B cell (primary cell): ENCODE data around the gene PTPRF.

Experiments used
- CTCF ChIP-seq: fragments of 200-600 bp; IDR thresholded peaks from one replicate; pipeline ENCODE4 v1.8.0; 2022; ENCODE audit warnings: antibody characterized with exemption, mild to moderate bottlenecking
- EZH2 ChIP-seq: IDR thresholded peaks from 2 replicates; pipeline ENCODE4 v1.6.1; 2012; ENCODE audit warnings: borderline replicate concordance, low read depth, mild to moderate bottlenecking, moderate library complexity, low read length; ENCODE audit not compliant: insufficient read depth, poor library complexity, severe bottlenecking

- TF ChIP-seq CTCF (no peak), EZH2 (no peak)
Measured at GRCh38 chr1:43586136-43586731, 55.6 kb downstream of the PTPRF start.
